Upper lobe of left lung (tissue), 4 donors: Measurements from ENCODE around the gene SLC16A9.

ENCODE experiments used
- CTCF ChIP-seq, 6 experiments: fragments of 450-650 bp in 4 of 6; fragments of 200-600 bp in 2 of 6; sonication (generic) in 2 of 6; IDR thresholded peaks; one replicate each; pipeline ENCODE4 v1.5.1; 2016 to 2019; ENCODE audit warnings: antibody characterized with exemption in 6 of 6
- POLR2A ChIP-seq, 4 donors: fragments of 450-650 bp; IDR thresholded peaks; one replicate each; pipeline ENCODE4 v1.5.1; 2016 to 2017; ENCODE audit warnings: antibody characterized with exemption in 4 of 4, mild to moderate bottlenecking in 2 of 4

DNA sequence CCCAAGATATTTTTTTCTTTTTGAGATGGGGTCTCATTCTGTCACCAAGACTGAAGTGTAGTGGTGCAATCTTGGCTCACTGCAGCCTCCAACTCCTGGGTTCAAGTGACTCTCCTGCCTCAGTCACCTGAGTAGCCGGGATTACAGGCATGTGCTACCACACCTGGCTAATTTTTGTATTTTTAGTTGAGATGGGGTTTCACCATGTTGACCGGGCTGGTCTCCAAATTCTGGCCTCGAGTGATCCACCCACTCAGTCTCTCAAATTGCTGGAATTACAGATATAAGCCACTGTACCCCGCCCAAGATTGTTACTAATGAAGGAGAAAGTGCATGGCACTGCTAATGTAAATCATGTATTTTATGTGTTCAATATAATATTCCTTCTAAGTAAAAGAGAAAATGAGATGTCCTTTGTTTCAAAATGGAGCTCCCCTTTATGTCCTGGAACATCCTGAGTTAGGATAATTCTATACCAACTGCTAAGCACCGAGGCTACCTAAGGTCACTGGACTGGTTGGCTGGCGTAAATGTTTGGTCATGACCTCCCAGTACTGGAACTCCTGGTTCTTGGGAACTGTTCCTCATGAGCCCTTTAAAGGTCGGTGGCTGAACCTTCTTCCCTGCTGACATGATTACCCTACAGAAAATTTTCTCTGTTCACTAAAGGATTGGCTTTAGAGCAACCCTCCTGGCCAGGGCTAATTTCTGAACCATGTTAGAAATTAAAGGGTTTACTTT, 59.9 kb downstream of the SLC16A9 start:
- TF ChIP-seq CTCF (IDR thresholded peaks at IDR 0.05) = no peak
- no peak for TF ChIP-seq POLR2A (IDR thresholded peaks at IDR 0.05)
